Activated T-cell treated with anti-CD3 and anti-CD28 coated beads, Interleukin-2, amount 50 U/mL, for 4 hours (primary cell): Measurements from ENCODE around the gene CCDC51. TPM values are rescaled to one million over a fixed set of nuclear protein-coding genes. Genes with fewer than 3 reads are reported as not detected.

ENCODE experiments used
- ATAC-seq, 2 donors: fragments of 200-7000 bp; cut with Tn5 transposase; one replicate each; pipeline ENCODE4 v1.10.0; 2021
- DNase-seq: peaks from one replicate; pipeline ENCODE4 v3.0.0-alpha.2; 2020
- H3K27me3 Mint-ChIP-seq: one replicate; pipeline ENCODE4 v1.8.0; 2021; ENCODE audit warnings: low read depth, mixed read lengths
- H3K36me3 Mint-ChIP-seq: one replicate; pipeline ENCODE4 v1.8.0; 2022; ENCODE audit warnings: mixed read lengths; ENCODE audit not compliant: insufficient read depth
- H3K4me1 Mint-ChIP-seq: one replicate; pipeline ENCODE4 v1.8.0; 2021; ENCODE audit warnings: low read depth, mixed read lengths
- H3K4me3 Mint-ChIP-seq: one replicate; pipeline ENCODE4 v1.8.0; 2021; ENCODE audit warnings: mild to moderate bottlenecking, moderate library complexity, mixed read lengths
- H3K9me3 Mint-ChIP-seq: one replicate; pipeline ENCODE4 v1.8.0; 2021; ENCODE audit warnings: mixed read lengths
- total RNA-seq, 3 donors: library from RNA; stranded (reverse); gene quantifications; one replicate each; pipeline ENCODE4 v1.2.1, GENCODE V29; 2021

Gene CCDC51
- total RNA-seq, 3 donors from 2014 or later = 21.7 to 29.4 (median 24.7) TPM

GRCh38 chr3:48423883-48424695 is 15.8 kb downstream of the CCDC51 start:
- no peak for DNase-seq
- Mint-ChIP-seq H3K27me3 (peaks cover 9% of the 10 kb centered on the region), H3K36me3 (no peaks in the 10 kb centered on the region), H3K9me3 (no peaks in the 10 kb centered on the region), H3K4me3 (no peak overlapping the region), H3K4me1 (no peaks in the 10 kb centered on the region)
- no peak for ATAC-seq

DNA sequence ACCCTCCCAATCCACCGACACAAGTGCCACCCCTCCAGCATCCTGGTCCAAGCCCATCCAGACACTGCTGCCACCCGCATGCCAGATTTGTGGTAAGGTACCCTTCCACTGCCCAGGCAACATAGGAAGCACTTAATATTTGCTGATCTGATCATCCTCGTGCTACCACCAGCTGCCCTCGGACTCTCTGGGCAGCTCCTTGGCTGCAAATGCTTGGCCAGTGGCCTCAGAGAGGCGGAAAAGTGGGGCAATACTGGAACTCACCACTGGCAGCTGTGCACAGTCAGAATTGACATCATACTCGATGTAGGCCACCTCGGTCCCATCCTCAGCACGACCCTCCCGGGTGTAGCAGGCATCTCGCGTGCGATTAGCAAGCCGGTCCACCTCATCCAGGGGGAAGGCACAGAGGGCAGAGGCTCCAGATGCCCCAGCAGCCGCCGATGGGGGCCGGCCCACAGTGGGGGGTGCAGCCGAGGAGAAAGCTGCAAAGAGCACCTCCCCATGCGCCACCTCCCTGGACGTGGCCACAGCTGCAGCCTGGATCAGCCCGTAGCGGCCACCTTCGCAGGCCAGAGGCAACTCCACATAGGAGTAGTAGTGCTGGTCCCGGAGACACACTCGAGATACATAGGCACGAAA is 16.6 kb downstream of the CCDC51 start:
- DNase-seq (no peak), ATAC-seq (no peak)
- peaks cover 9% of the 10 kb centered on the region for H3K27me3 Mint-ChIP-seq
- no peaks in the 10 kb centered on the region for H3K4me1 Mint-ChIP-seq
- no peak overlapping the region for H3K4me3 Mint-ChIP-seq
- H3K36me3 Mint-ChIP-seq = no peaks in the 10 kb centered on the region
- H3K9me3 Mint-ChIP-seq = no peaks in the 10 kb centered on the region

GRCh38 chr3:48422681-48423080 is 17.2 kb downstream of the CCDC51 start:
- Mint-ChIP-seq H3K4me3 (no peak overlapping the region), H3K36me3 (no peaks in the 10 kb centered on the region), H3K4me1 (no peaks in the 10 kb centered on the region), H3K27me3 (peaks cover 4% of the 10 kb centered on the region), H3K9me3 (no peaks in the 10 kb centered on the region)
- no peak for ATAC-seq
- no peak for DNase-seq

- no peak for ATAC-seq
Measured at GRCh38 chr3:48422272-48422671, 17.6 kb downstream of the CCDC51 start.

DNA sequence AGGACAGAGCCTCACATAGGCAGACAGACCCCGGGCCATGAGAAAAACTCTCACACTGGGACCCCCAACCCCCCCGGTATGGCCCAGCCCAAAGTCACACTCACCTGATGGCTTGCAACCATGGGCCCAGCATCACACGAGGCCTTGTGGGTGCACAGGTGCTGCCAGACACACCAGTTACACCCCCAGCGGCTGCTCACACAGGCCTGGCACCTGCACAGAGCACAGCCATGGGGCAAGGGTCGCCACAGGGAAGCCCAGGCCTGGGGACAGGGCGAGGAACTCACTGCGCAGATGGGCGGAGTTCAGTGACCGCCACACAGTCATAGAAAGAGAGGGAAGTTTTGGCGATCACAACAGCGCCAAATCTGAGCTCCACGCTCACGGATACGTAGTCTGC is 19.4 kb downstream of the CCDC51 start:
- no peak for DNase-seq
- Mint-ChIP-seq H3K27me3 (no peaks in the 10 kb centered on the region), H3K9me3 (no peaks in the 10 kb centered on the region), H3K4me3 (no peak overlapping the region), H3K36me3 (no peaks in the 10 kb centered on the region), H3K4me1 (no peaks in the 10 kb centered on the region)
- no peak for ATAC-seq

More at GRCh38 chr3:48422272-48422671, 17.6 kb downstream of the CCDC51 start:
- Mint-ChIP-seq H3K27me3 (no peaks in the 10 kb centered on the region), H3K4me1 (no peaks in the 10 kb centered on the region), H3K9me3 (no peaks in the 10 kb centered on the region), H3K4me3 (no peak overlapping the region), H3K36me3 (no peaks in the 10 kb centered on the region)
- no peak for DNase-seq

DNA sequence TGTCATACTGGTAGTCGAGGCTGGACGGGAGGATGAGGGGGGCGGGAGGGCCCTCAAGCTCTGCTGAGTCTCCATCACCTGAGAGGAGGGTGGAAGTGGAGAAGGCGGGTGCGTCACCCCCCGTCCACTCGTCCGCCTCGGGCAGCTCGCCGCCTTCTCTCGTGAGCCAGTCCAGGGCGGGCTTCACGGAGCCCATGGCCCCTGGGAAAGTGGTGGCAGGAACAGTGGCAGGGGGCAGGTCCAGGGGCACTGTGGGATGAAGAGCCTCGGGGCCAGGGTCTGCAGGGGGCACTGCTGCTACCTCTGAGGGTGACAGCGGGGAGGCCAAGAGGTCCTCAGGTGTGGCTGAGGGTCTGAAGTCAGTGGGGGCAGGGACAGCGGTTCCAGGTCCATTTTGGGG is 20.3 kb downstream of the CCDC51 start:
- Mint-ChIP-seq H3K27me3 (no peaks in the 10 kb centered on the region), H3K4me1 (no peaks in the 10 kb centered on the region), H3K4me3 (no peak overlapping the region), H3K36me3 (no peaks in the 10 kb centered on the region), H3K9me3 (no peaks in the 10 kb centered on the region)
- DNase-seq (no peak), ATAC-seq (no peak)

DNA sequence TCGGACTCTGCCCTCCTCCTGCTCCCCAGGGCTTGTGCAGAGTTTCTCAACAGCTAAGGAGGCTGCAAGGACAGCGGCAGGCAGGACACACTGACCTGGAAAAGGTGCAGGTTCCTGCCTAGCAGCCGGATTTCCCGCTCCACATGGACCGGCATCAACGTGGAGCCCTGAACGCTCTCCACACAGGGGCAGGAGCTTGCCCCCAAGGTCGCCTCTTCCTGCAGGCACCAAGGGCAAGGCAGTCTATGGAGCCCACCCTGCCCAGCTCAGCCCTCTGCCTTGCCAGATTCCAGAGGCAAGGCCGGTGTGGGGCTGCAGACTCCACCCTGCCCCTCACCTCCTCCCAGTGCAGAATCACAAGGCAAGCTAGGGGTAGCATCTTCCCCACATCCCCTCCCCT is 20.8 kb downstream of the CCDC51 start:
- no peaks in the 10 kb centered on the region for H3K27me3 Mint-ChIP-seq
- no peaks in the 10 kb centered on the region for H3K36me3 Mint-ChIP-seq
- no peaks in the 10 kb centered on the region for H3K4me1 Mint-ChIP-seq
- H3K9me3 Mint-ChIP-seq = no peaks in the 10 kb centered on the region
- no peak for ATAC-seq
- H3K4me3 Mint-ChIP-seq = no peak overlapping the region
- no peak for DNase-seq

- no peaks in the 10 kb centered on the region for H3K9me3 Mint-ChIP-seq
- DNase-seq (no peak), ATAC-seq (no peak)
- H3K4me1 Mint-ChIP-seq = no peaks in the 10 kb centered on the region
- no peaks in the 10 kb centered on the region for H3K27me3 Mint-ChIP-seq
- H3K36me3 Mint-ChIP-seq = no peaks in the 10 kb centered on the region
- no peak overlapping the region for H3K4me3 Mint-ChIP-seq
Measured at GRCh38 chr3:48418651-48419050, 21.3 kb downstream of the CCDC51 start.

- H3K27me3 Mint-ChIP-seq = no peaks in the 10 kb centered on the region
- no peaks in the 10 kb centered on the region for H3K9me3 Mint-ChIP-seq
- no peaks in the 10 kb centered on the region for H3K36me3 Mint-ChIP-seq
- no peak for ATAC-seq
- DNase-seq = no peak
- H3K4me3 Mint-ChIP-seq = no peak overlapping the region
- H3K4me1 Mint-ChIP-seq = no peaks in the 10 kb centered on the region
Measured at GRCh38 chr3:48418140-48418539, 21.8 kb downstream of the CCDC51 start.

DNA sequence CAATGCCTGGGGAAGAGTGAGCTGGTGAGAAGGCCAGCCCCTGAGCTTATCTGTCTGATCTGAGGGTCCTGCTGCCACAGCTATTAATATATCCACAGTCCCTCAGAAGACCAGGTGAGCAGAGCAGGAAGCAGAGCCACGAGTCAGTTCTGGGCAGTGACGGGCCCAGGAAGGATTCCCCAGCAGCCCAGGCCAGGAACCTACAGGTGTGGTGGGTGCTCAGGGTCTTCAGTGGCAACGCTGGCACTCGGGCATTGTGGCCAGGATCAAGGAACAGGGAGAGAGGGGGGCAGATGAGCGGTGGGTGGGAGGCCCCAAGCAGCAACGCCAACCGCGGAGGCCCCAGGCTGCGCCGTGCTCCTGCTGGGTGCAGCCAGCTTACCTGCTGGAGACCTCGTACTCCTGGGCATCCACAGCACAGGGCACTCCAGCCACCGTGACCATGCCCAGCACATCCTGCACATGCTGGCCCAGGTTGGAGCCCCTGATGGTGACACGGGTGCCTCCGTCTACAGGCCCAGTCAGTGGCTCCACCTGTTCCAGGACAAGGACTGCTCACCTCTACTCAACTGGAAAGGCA is 22.3 kb downstream of the CCDC51 start:
- no peak for DNase-seq
- ATAC-seq = no peak
- H3K4me1 Mint-ChIP-seq = no peaks in the 10 kb centered on the region
- H3K4me3 Mint-ChIP-seq = no peak overlapping the region
- no peaks in the 10 kb centered on the region for H3K36me3 Mint-ChIP-seq
- no peaks in the 10 kb centered on the region for H3K27me3 Mint-ChIP-seq
- no peaks in the 10 kb centered on the region for H3K9me3 Mint-ChIP-seq

GRCh38 chr3:48416546-48416945 is 23.4 kb downstream of the CCDC51 start:
- H3K4me3 Mint-ChIP-seq = no peak overlapping the region
- DNase-seq (no peak), ATAC-seq (no peak)
- no peaks in the 10 kb centered on the region for H3K36me3 Mint-ChIP-seq
- H3K27me3 Mint-ChIP-seq = no peaks in the 10 kb centered on the region
- no peaks in the 10 kb centered on the region for H3K9me3 Mint-ChIP-seq
- no peaks in the 10 kb centered on the region for H3K4me1 Mint-ChIP-seq

GRCh38 chr3:48416091-48416505 is 23.8 kb downstream of the CCDC51 start:
- Mint-ChIP-seq H3K36me3 (no peaks in the 10 kb centered on the region), H3K4me3 (no peak overlapping the region), H3K4me1 (no peaks in the 10 kb centered on the region), H3K27me3 (no peaks in the 10 kb centered on the region), H3K9me3 (no peaks in the 10 kb centered on the region)
- ATAC-seq (no peak), DNase-seq (no peak)

DNA sequence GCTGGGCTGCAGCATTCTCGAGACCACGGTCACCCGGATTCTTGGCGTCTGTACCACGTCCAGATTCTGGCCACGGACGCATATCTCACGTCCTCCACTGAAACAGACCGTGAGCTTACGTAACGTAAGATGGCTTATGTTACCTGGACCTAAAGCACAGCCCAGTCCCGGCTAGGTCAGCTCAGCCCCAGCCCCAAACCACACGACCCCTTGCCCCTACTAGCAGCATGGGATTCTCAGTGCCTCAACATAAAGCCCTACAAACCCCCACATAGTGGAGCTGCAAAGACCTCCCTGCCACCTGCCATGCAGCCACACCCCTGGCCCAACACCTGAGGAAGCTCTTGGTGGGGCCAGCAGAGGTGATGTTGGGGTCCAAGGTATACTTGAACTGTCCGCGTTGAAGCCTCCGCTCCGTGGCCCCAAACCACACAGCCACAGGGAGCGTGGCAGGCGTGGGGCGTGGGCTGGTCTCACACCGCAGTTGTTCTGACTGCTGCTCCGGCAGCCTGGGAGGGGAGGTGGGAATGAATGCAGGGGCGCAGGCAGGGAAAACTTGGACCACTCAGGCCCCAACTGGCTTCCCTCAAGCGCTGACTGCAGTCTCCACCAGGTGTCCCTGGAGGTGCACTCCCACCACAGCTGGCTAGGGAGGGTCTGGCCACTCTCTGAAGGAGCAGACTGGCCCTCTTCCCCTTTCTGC is 24.5 kb downstream of the CCDC51 start:
- DNase-seq (no peak), ATAC-seq (no peak)
- Mint-ChIP-seq H3K4me1 (no peaks in the 10 kb centered on the region), H3K36me3 (no peaks in the 10 kb centered on the region), H3K9me3 (no peaks in the 10 kb centered on the region), H3K27me3 (no peaks in the 10 kb centered on the region), H3K4me3 (no peak overlapping the region)

GRCh38 chr3:48414376-48415250 is 25.3 kb downstream of the CCDC51 start:
- Mint-ChIP-seq H3K9me3 (no peaks in the 10 kb centered on the region), H3K4me3 (no peak overlapping the region), H3K27me3 (no peaks in the 10 kb centered on the region), H3K36me3 (no peaks in the 10 kb centered on the region), H3K4me1 (no peaks in the 10 kb centered on the region)
- ATAC-seq = no peak
- DNase-seq = no peak
